AG04450 (cell line): ENCODE results near the gene SMCHD1. TPM values are rescaled to one million over a fixed set of nuclear protein-coding genes. Genes with fewer than 3 reads are reported as not detected.

Source experiments
- CTCF ChIA-PET: fragments of 300-600, 350-600 bp; formaldehyde crosslinking; extraction: SDS; loops from one replicate; lab custom pipeline; 2022; ENCODE audit warnings: antibody characterized with exemption, inconsistent platforms; lab: Charles Lee
- POLR2A ChIA-PET: fragments of 350-600 bp; formaldehyde crosslinking; extraction: SDS; loops from one replicate; lab custom pipeline; 2021; ENCODE audit warnings: antibody characterized with exemption, inconsistent platforms; lab: Yijun Ruan, JAX
- DNase-seq: peaks from one replicate; pipeline ENCODE4 v3.0.0-alpha.2; 2011; ENCODE audit warnings: low read depth, low spot score
- H3K27ac ChIP-seq: one replicate; pipeline ENCODE4 v1.5.1; 2012; ENCODE audit warnings: low read depth, low read length, control low read depth
- H3K27me3 ChIP-seq: one replicate; pipeline ENCODE4 v1.6.0; 2012; ENCODE audit warnings: low read length; ENCODE audit not compliant: control insufficient read depth, insufficient read depth
- H3K4me3 ChIP-seq: 2 replicates; pipeline ENCODE4 v1.5.1; 2011; ENCODE audit warnings: mild to moderate bottlenecking, low read depth, low read length, control low read depth
- H3K9me3 ChIP-seq: 2 replicates; pipeline ENCODE4 v1.5.1; 2012; ENCODE audit warnings: low read length; ENCODE audit not compliant: control insufficient read depth, insufficient read depth
- CTCF ChIP-seq: IDR thresholded peaks from 2 replicates; pipeline ENCODE4 v1.5.1; 2011; ENCODE audit warnings: low read depth, low read length, control low read depth, inconsistent platforms
- polyA plus RNA-seq: library from polyadenylated mRNA; depleted of rRNA; stranded (reverse); fragments of >200 nt; gene quantifications from 2 replicates; pipeline ENCODE4 v1.2.3, GENCODE V29; 2011

Gene SMCHD1
- polyA plus RNA-seq, 1 experiment, result 37.2 TPM

- no peak for TF ChIP-seq CTCF
- DNase-seq, result no peak
- Histone ChIP-seq H3K4me3 (no peak overlapping the region), H3K27ac (no peak overlapping the region), H3K9me3 (no peaks in the 10 kb centered on the region), H3K27me3 (no peaks in the 10 kb centered on the region)
- POLR2A ChIA-PET, result no interaction called here
- CTCF ChIA-PET, result no interaction called here
Observed at GRCh38 chr18:2697184-2697583, 41.7 kb downstream of the SMCHD1 start.

DNA sequence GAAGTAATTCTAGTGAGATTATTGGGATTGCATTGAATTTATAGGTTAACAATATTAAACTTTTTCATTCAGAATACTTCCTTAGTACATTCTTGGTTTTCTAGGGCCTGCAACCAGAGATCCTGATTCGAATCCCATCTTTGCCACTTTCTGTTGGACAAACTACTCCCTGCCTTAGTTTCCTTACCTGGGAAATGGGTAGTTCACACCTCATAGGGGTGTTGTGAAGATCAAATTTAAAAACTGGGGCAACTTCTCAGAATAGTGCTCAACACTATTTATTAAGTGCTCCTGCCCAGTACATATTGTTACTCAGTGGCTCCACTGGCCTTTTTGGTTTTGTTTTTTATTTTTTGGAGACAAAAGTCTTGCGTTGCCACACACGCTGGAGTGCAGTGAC, 43.5 kb downstream of the SMCHD1 start:
- Histone ChIP-seq H3K9me3 (no peaks in the 10 kb centered on the region), H3K4me3 (no peak overlapping the region), H3K27ac (no peak overlapping the region), H3K27me3 (no peaks in the 10 kb centered on the region)
- no peak for TF ChIP-seq CTCF
- ChIA-PET POLR2A (no interaction called here), CTCF (interaction anchor here (0.6 kb wide), 1 partner anchor 388 kb away, joined by 4 read pairs; no protein-coding TSS in a partner anchor)
- DNase-seq, result no peak

DNA sequence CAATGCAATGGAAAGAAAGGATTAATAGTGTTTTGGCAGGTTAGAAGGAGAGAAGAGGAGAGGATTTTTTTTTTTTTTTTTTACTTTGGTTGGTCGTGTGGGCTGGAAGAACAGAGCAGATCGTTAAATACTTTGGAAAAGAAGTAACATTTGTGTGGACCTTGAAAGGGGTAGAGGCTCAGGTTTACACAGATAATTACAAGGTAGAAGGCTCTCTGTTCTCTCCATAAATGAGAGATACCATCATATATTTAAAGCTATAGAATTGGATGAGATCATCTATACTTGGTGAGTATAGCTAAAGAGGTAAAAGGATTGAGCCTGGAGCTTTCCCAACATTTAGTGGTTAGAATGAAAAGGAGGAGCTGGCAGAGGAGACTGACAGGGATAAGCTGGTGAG, 49.0 kb downstream of the SMCHD1 start:
- TF ChIP-seq CTCF, result no peak

GRCh38 chr18:2706903-2707302, 51.4 kb downstream of the SMCHD1 start:
- DNase-seq, result no peak
- CTCF ChIA-PET, result no interaction called here
- H3K27me3 ChIP-seq, result no peaks in the 10 kb centered on the region
- H3K4me3 ChIP-seq, result no peak overlapping the region
- TF ChIP-seq CTCF, result no peak
- no peaks in the 10 kb centered on the region for H3K9me3 ChIP-seq
- POLR2A ChIA-PET, result no interaction called here
- no peak overlapping the region for H3K27ac ChIP-seq

More for the DNA sequence above, 49.0 kb downstream of the SMCHD1 start:
- Histone ChIP-seq H3K4me3 (no peak overlapping the region), H3K27ac (no peak overlapping the region), H3K9me3 (no peaks in the 10 kb centered on the region), H3K27me3 (no peaks in the 10 kb centered on the region)
- no peak for DNase-seq
- POLR2A ChIA-PET, result no interaction called here
- CTCF ChIA-PET, result interaction anchor here (0.5 kb wide), 1 partner anchor 372 kb away, joined by 4 read pairs; no protein-coding TSS in a partner anchor

- no peak for DNase-seq
- no peak for TF ChIP-seq CTCF
- POLR2A ChIA-PET, result no interaction called here
- CTCF ChIA-PET, result interaction anchor here (0.5 kb wide), 1 partner anchor 15 kb away, joined by 3 read pairs; no protein-coding TSS in a partner anchor
- H3K27me3 ChIP-seq, result no peaks in the 10 kb centered on the region
- no peak overlapping the region for H3K27ac ChIP-seq
- no peak overlapping the region for H3K4me3 ChIP-seq
- no peaks in the 10 kb centered on the region for H3K9me3 ChIP-seq
Observed at GRCh38 chr18:2707551-2708168, 52.1 kb downstream of the SMCHD1 start.
